Measurements from ENCODE around the gene CAMK2N1.

Gene CAMK2N1

GRCh38 chr1:20472121-20472520 is 13.9 kb downstream of the CAMK2N1 start:
- DNase-seq (ENCODE audit: low read depth) = no peak
- no peak for TF ChIP-seq CTCF (conservative IDR thresholded peaks at IDR 0.05; ENCODE audit: low read depth, low read length)
- no peak overlapping the region for H3K4me3 ChIP-seq (ENCODE audit: low read depth, low read length)

- DNase-seq (ENCODE audit: low read depth) = no peak
- TF ChIP-seq CTCF (conservative IDR thresholded peaks at IDR 0.05; ENCODE audit: low read depth, low read length) = no peak
- H3K4me3 ChIP-seq (ENCODE audit: low read depth, low read length) = no peak overlapping the region
Observed at GRCh38 chr1:20470194-20470593, 15.8 kb downstream of the CAMK2N1 start.

GRCh38 chr1:20469406-20470076 is 16.5 kb downstream of the CAMK2N1 start:
- TF ChIP-seq CTCF (conservative IDR thresholded peaks at IDR 0.05; ENCODE audit: low read depth, low read length) = peak; percentile 22
- DNase-seq (ENCODE audit: low read depth) = no peak
- no peak overlapping the region for H3K4me3 ChIP-seq (ENCODE audit: low read depth, low read length)

- TF ChIP-seq CTCF (conservative IDR thresholded peaks at IDR 0.05; ENCODE audit: low read depth, low read length) = no peak
- no peak overlapping the region for H3K4me3 ChIP-seq (ENCODE audit: low read depth, low read length)
- no peak for DNase-seq (ENCODE audit: low read depth)
Observed at GRCh38 chr1:20466273-20466672, 19.7 kb downstream of the CAMK2N1 start.

GRCh38 chr1:20465187-20465586 is 20.8 kb downstream of the CAMK2N1 start:
- H3K4me3 ChIP-seq (ENCODE audit: low read depth, low read length) = no peak overlapping the region
- DNase-seq (ENCODE audit: low read depth) = no peak
- TF ChIP-seq CTCF (conservative IDR thresholded peaks at IDR 0.05; ENCODE audit: low read depth, low read length) = no peak

- no peak for DNase-seq (ENCODE audit: low read depth)
- H3K4me3 ChIP-seq (ENCODE audit: low read depth, low read length) = no peak overlapping the region
- TF ChIP-seq CTCF (conservative IDR thresholded peaks at IDR 0.05; ENCODE audit: low read depth, low read length) = no peak
Observed at GRCh38 chr1:20463502-20463901, 22.5 kb downstream of the CAMK2N1 start.

GRCh38 chr1:20462397-20462796 is 23.6 kb downstream of the CAMK2N1 start:
- TF ChIP-seq CTCF (conservative IDR thresholded peaks at IDR 0.05; ENCODE audit: low read depth, low read length) = no peak
- no peak for DNase-seq (ENCODE audit: low read depth)
- no peak overlapping the region for H3K4me3 ChIP-seq (ENCODE audit: low read depth, low read length)
